Nephron (organoid): Measurements from ENCODE around the gene CIDEA.

ENCODE experiments used
- H3K27ac Mint-ChIP-seq, 3 experiments: 2 replicates each; pipeline ENCODE4 v1.8.0; 2020; ENCODE audit warnings: mixed read lengths in 3 of 3, mild to moderate bottlenecking in 2 of 3, moderate library complexity in 1 of 3
- H3K27me3 Mint-ChIP-seq: 2 replicates; pipeline ENCODE4 v1.8.0; 2021; ENCODE audit warnings: low read depth, mild to moderate bottlenecking, moderate library complexity, mixed read lengths
- H3K36me3 Mint-ChIP-seq: 2 replicates; pipeline ENCODE4 v1.8.0; 2020; ENCODE audit warnings: low read depth, mixed read lengths
- H3K4me1 Mint-ChIP-seq: 2 replicates; pipeline ENCODE4 v1.8.0; 2020; ENCODE audit warnings: mixed read lengths
- H3K4me3 Mint-ChIP-seq, 3 experiments: 2 replicates each; pipeline ENCODE4 v1.8.0; 2020; ENCODE audit warnings: mild to moderate bottlenecking in 3 of 3, mixed read lengths in 3 of 3, moderate library complexity in 2 of 3
- H3K9me3 Mint-ChIP-seq: 2 replicates; pipeline ENCODE4 v1.8.0; 2020; ENCODE audit warnings: mixed read lengths
- TF ChIP-seq, protein P1 (sequence below), 3 experiments: fragments of 200-600 bp; sonication (generic); IDR thresholded peaks; one replicate each; pipeline ENCODE4 v1.5.0; 2021; ENCODE audit warnings: antibody characterized with exemption in 3 of 3; ENCODE audit not compliant: unreplicated experiment in 3 of 3

Gene CIDEA

DNA sequence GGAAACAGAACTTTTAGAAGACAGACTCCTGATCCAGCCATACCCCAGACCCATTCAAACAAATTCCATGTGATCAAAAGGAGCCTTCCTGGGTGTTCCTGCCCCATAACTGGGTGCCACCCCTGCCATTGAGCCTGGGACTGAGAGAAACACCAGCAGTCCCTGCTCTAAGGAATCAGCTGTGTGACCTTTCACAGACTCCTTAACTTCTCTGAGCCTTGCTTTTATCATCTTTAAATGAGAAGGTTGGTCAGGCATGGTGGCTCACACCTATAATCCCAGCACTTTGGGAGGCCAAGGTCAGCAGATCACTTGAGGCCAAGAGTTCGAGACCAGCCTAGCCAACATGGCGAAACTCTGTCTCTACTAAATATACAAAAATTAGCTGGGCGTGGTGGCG, 20.6 kb downstream of the CIDEA start:
- TF ChIP-seq, protein P1, sequence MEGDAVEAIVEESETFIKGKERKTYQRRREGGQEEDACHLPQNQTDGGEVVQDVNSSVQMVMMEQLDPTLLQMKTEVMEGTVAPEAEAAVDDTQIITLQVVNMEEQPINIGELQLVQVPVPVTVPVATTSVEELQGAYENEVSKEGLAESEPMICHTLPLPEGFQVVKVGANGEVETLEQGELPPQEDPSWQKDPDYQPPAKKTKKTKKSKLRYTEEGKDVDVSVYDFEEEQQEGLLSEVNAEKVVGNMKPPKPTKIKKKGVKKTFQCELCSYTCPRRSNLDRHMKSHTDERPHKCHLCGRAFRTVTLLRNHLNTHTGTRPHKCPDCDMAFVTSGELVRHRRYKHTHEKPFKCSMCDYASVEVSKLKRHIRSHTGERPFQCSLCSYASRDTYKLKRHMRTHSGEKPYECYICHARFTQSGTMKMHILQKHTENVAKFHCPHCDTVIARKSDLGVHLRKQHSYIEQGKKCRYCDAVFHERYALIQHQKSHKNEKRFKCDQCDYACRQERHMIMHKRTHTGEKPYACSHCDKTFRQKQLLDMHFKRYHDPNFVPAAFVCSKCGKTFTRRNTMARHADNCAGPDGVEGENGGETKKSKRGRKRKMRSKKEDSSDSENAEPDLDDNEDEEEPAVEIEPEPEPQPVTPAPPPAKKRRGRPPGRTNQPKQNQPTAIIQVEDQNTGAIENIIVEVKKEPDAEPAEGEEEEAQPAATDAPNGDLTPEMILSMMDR (IDR thresholded peaks at IDR 0.05; ENCODE audit: unreplicated experiment in 3 of 3), result no peak
- no peak overlapping the region for H3K27ac Mint-ChIP-seq
- H3K36me3 Mint-ChIP-seq, result no peaks in the 10 kb centered on the region
- no peaks in the 10 kb centered on the region for H3K9me3 Mint-ChIP-seq
- peaks cover 7% of the 10 kb centered on the region for H3K27me3 Mint-ChIP-seq
- H3K4me3 Mint-ChIP-seq, result no peak overlapping the region
- H3K4me1 Mint-ChIP-seq, result peaks cover 31% of the 10 kb centered on the region

DNA sequence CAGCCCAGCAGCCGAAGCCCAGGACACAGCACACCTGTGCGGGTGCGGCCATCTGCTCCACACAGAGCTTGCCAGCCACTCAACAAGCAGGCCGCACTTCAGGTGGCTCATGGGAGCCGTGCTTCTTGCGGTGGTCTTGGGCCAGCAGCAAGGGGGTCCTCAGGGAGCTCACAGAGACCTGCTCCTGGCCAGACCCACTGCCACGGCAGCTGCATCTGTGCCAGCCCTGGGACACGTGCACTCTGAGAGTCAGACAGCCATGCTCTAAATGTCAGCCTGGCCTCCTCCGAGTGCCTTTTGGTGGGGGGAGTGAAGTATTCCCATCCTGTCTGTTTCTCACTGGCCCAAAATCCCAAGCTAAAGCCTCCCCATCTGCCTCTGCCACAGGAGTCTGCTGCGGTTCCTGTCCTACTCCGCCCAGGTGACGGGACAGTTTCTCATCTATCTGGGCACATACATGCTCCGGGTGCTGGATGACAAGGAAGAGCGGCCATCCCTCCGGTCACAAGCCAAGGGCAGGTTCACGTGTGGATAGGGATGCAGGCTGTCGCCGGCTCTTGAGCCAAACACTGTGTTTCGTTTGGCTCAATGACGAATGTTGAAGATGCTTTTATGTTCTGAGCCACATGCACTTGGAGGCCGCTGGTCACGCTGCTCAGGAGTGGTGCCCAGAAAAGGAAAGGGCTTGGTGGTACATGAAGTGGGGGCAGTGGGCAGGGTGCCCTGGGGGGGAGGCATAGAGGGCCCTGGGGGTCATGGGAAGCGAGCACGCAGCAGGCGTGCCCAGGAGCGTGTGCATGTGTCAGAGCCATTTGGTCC, 22.8 kb downstream of the CIDEA start:
- H3K4me1 Mint-ChIP-seq, result peaks cover 40% of the 10 kb centered on the region
- peak overlapping the region in 2 of 3 experiments; percentile 17 to 57 for H3K4me3 Mint-ChIP-seq
- peaks cover 4% of the 10 kb centered on the region for H3K27me3 Mint-ChIP-seq
- TF ChIP-seq, protein P1 (IDR thresholded peaks at IDR 0.05; ENCODE audit: unreplicated experiment in 3 of 3), result no peak
- no peaks in the 10 kb centered on the region for H3K9me3 Mint-ChIP-seq
- no peaks in the 10 kb centered on the region for H3K36me3 Mint-ChIP-seq
- peak overlapping the region; percentile 82 to 100 (median 99) for H3K27ac Mint-ChIP-seq

DNA sequence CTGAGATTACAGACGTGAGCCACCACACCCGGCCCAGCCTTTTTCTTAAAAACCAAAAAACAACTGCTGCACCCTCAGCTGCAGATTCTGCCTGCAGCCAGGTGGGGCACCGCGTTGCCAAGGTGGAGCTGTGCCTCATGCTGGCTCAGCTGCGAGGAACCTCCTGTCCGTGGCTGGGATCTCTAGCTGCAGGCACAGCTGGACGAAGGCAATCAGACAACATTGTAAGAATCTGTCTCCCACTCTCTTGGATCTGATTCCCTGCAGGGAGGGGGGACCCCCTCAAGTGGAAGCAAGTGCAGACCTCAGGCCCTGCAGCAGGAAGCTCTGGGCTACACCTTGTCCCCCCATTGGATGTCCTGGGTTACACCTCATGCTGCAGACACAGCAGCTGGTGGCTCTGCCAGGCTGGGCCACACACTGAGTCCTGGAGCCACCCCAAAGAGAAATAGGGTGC, 24.1 kb downstream of the CIDEA start:
- Mint-ChIP-seq H3K27me3 (peaks cover 11% of the 10 kb centered on the region), H3K4me1 (peaks cover 48% of the 10 kb centered on the region), H3K27ac (peak overlapping the region; percentile 98 to 100 (median 99)), H3K9me3 (no peaks in the 10 kb centered on the region), H3K36me3 (no peaks in the 10 kb centered on the region), H3K4me3 (peak overlapping the region in 1 of 3 experiments; percentile 81)
- TF ChIP-seq, protein P1 (IDR thresholded peaks at IDR 0.05; ENCODE audit: unreplicated experiment in 3 of 3), result no peak

DNA sequence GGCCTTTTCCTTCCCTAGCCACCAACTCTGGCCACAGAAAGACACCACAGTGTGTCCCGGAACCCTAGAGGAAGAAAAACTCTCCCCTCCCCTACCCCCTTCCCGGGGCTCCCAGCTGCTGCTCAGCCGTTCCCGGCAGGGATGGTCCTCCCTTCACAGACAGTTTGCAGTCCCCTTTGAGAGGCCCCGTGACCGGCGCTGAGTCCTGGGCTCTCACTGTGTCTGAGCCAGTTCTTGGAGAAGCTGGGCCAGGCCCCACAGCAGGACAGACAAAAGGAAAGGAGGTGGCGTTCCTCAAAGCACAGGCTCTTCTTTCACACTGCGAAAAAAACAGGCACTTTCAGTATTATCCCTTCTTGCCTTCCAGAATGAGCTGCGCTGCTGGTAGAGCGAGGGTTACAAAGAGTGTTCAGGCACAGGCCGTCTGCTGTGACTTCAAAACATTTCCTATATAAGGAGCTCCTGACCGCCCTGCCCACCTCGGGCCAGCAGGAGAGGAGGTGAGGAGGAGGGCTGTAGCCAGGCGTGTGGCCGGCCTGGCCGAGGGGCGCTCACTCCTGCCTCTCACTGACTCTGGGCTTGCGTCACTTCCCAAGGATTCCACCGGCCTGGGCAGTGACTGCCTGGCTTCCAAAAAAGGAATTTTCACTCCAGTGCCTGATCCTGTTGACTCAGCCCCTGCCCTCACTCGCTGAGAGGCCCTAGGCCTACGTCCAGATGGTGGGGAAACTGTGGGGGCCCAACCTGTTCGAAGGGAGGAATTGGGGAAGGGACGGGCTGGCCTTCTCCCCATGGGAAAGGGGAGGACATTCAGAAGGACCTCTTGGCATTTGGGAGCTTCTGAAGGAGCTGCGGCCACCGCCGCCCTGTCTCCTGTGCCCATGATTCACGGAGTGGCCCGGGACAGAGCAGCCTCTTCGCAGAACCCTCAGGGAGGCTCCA, 24.9 kb downstream of the CIDEA start:
- Mint-ChIP-seq H3K4me1 (peaks cover 51% of the 10 kb centered on the region), H3K27me3 (peaks cover 14% of the 10 kb centered on the region), H3K36me3 (no peaks in the 10 kb centered on the region), H3K9me3 (no peaks in the 10 kb centered on the region), H3K4me3 (peak overlapping the region; percentile 71 to 81 (median 79)), H3K27ac (peak overlapping the region; percentile 98 to 100 (median 99))
- TF ChIP-seq, protein P1 (IDR thresholded peaks at IDR 0.05; ENCODE audit: unreplicated experiment in 3 of 3), result no peak

DNA sequence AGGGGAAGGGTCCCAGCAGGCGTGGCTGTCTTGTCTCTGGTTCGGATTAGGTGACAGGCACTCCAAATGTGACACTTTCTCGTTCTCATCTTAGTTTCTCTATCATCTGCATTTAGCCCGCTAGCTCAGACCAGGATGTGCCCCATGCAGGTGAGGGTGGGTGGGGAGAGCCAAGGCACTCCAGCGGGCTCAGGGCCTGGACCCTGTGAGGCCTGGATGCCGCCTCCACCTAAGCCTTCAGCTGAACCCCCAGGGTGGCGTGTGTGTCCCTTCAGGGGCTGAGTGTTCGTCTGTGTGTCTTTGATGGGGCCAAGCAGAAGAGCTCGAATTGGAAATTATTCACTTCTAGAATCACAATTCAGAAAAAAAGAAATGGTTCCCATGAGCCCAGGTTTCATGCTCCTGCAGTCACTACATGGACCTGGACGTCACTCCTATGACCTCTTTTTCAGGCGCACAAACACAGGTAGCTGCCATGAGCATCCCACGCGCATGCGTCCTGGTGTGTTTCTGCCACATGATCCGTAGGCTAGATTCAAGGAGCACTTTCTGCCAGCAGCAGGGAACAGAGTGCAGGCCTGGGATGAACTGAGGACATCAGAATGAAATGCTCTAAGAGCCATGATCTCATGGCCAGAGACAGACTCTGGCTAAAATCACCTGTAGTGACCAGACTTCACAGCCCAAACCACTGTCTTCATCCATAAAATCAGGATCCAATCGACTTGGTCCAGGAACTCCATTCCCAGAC, 25.8 kb downstream of the CIDEA start:
- Mint-ChIP-seq H3K4me3 (peak overlapping the region in 2 of 3 experiments; percentile 79 to 80), H3K27me3 (peaks cover 21% of the 10 kb centered on the region), H3K36me3 (no peaks in the 10 kb centered on the region)

More for the DNA sequence above, 25.8 kb downstream of the CIDEA start:
- H3K4me1 Mint-ChIP-seq, result peaks cover 54% of the 10 kb centered on the region
- H3K27ac Mint-ChIP-seq, result peak overlapping the region; percentile 98 to 100 (median 99)
- TF ChIP-seq, protein P1 (IDR thresholded peaks at IDR 0.05; ENCODE audit: unreplicated experiment in 3 of 3), result no peak
- H3K9me3 Mint-ChIP-seq, result no peaks in the 10 kb centered on the region
